Cerebellar nuclear complex (tissue), 1 donor: ENCODE data around the gene PQBP1.
A peak's percentile ranks its signal among the peaks of the same experiment; 100 is the strongest.
"Not testable (repeated sequence)": the region's sequence is repeated elsewhere in the genome, so short reads cannot be mapped to it uniquely, and the experiment has no call there.

Experiments
- DNase-seq, 2 experiments: peaks; one replicate each; lab custom pipeline; 2025; lab: John Stamatoyannopoulos, UW

The PQBP1 gene, protein sequence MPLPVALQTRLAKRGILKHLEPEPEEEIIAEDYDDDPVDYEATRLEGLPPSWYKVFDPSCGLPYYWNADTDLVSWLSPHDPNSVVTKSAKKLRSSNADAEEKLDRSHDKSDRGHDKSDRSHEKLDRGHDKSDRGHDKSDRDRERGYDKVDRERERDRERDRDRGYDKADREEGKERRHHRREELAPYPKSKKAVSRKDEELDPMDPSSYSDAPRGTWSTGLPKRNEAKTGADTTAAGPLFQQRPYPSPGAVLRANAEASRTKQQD

DNA sequence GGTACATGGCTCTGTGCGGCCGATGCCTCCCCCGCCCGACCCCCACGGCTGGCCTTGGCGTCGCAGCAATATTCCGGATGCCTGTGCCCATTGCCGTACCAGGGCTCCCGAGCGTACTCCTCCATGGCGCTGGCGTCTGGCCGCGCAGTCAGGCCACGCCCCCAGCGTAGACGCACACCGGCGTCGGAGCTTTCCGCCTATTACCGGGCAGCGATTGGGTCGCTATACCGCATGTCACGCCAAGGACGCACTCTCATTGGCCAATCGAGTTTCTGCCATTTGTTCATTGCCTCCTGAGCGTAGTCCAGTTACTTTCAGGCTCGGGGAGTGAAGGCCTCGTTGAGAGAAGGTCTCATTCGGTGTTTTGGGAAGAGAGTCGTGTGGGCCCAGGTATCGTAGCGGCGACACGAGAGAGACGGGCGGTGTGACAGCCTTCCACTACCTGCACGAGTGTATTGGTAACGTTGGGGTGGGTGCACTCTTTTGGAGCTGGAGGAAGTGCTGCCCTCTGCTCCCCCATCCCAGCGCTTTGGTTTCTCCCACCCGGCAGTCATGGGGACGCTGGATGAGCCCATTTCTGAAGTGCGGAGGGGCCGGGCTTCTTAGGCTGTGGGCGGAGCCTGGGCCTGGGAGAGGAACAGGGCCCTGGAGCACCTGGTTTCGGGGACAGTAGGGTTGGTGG is at the start of gene PQBP1, which contains the start of gene TIMM17B:
TSS of gene PQBP1 (plus strand) at position 306 of the 682 bp plus-strand sequence. CDS start 580 bp downstream, outside the sequence.
TSS of gene TIMM17B (minus strand) at position 144 of the 682 bp plus-strand sequence. CDS start at position 125, 19 bp downstream.
- peak; percentile 42 to 71 for DNase-seq

DNA sequence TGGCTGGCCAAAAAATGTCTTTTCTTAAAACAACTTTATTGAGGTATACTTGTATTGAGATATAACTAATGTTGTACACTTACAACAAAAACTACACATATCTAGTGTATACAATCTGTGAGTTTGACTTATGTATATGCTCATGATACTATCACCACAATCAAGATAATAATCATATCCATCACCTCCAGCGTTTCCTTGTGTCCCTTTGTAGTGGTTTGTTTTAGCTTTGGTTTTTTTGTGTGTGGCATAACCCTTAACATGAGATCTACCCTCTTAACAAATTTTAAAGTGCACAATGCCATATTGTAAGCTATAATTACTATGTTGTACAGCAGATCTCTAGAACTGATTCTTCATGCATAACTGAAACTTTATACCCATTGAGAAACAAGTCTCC is 48.9 kb upstream of the PQBP1 start:
- DNase-seq: no peak

DNA sequence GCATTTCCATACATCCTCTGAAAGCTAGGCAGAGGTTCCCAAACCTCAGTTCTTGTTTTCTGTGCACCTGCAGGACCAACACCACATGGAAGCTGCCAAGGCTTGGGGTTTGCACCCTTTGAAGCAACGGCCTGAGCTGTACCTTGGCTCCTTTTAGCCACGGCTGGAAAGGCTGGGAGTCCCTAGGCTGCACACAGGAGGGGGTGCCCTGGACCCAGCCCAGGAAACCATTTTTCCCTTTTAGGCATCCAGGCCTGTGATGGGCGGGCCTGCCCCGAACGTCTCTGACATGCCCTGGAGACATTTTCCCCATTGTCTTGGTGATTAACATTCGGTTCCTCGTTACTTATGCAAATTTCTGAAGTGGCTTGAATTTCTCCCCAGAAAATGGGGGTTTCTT is 44.9 kb upstream of the PQBP1 start:
- DNase-seq: no peak

- DNase-seq: not testable (repeated sequence)
Measured at GRCh38 chrX:48853494-48853893, 44.2 kb upstream of the PQBP1 start.

DNA sequence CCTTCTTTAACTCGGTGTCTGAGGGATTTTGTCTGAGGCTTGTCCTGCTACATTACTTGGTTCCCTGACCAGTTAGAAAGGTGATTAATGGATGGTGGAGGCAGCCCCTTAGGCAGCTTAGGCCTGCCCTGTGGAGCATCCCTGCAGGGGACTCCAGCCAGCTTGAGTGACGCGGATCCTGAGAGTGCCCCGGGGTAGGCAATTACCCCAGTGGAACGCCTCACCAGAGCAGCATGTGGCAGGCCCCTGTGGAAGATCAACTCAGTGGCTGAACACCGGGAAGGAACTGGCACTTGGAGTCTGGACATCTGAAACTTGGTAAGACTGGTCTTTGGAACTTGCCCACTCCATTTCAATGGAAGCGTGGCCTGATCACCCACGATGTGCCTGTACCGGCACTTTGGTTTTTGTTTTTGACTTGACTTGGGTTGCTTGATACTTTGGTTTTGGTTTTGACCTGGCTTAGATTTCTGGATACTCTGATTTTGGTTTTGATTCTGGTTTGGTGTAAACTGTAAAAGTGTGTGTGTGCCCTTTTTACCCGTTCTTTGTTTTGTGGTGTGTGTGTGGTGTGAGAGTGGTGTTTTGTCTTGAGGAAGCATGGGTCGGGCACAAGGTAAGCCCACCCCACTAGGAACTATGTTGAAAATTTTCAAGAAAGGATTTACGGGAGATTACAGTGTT is 43.5 kb upstream of the PQBP1 start:
- not testable (repeated sequence) for DNase-seq

- DNase-seq: no peak
Measured at GRCh38 chrX:48854898-48855297, 42.8 kb upstream of the PQBP1 start.

GRCh38 chrX:48864210-48864609 is 33.5 kb upstream of the PQBP1 start:
- no peak for DNase-seq

GRCh38 chrX:48872017-48872416 is 25.7 kb upstream of the PQBP1 start:
- DNase-seq: not testable (repeated sequence)

DNA sequence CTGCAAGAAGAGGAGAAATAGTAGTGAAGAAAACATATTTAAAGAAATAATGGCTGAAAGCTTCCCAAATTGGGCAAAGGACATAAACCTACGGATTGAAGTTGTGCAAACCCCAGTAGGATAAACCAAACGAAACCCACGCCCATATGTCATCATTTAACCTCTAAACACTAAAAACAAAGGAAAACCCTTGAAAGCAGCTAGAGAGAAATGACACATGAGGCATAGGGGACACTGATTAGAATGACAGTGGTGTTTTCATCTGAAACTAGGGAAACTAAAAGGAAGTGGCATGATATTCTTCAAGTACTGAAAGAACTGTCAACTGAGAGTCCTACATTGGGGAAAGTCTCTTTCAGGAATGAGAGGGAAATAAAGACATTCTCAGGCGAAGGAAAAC is 20.8 kb upstream of the PQBP1 start:
- not testable (repeated sequence) for DNase-seq

- DNase-seq: no peak
Measured at GRCh38 chrX:48883729-48884128, 14.0 kb upstream of the PQBP1 start.

DNA sequence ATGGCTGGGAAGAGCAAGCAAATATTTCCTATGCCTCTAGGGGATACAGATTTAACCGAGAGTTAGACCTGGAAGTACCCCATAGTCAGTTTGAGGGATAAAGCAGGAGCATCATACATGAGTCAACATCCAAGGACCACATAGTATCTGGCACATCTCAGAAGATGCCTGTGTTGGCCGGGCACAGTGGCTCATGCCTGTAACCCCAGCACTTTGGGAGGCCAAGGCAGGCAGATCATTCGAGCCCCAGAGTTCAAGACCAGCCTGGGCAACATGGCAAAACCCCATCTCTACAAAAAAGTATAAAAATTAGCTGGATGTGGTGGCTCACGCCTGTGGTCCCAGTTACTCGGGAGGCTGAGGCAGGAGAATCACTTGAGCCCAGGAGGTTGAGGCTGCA is 11.1 kb upstream of the PQBP1 start:
- DNase-seq: not testable (repeated sequence)

GRCh38 chrX:48890296-48890925 is 7.3 kb upstream of the PQBP1 start:
- no peak for DNase-seq

GRCh38 chrX:48890934-48891401 is 6.8 kb upstream of the PQBP1 start:
- no peak for DNase-seq

DNA sequence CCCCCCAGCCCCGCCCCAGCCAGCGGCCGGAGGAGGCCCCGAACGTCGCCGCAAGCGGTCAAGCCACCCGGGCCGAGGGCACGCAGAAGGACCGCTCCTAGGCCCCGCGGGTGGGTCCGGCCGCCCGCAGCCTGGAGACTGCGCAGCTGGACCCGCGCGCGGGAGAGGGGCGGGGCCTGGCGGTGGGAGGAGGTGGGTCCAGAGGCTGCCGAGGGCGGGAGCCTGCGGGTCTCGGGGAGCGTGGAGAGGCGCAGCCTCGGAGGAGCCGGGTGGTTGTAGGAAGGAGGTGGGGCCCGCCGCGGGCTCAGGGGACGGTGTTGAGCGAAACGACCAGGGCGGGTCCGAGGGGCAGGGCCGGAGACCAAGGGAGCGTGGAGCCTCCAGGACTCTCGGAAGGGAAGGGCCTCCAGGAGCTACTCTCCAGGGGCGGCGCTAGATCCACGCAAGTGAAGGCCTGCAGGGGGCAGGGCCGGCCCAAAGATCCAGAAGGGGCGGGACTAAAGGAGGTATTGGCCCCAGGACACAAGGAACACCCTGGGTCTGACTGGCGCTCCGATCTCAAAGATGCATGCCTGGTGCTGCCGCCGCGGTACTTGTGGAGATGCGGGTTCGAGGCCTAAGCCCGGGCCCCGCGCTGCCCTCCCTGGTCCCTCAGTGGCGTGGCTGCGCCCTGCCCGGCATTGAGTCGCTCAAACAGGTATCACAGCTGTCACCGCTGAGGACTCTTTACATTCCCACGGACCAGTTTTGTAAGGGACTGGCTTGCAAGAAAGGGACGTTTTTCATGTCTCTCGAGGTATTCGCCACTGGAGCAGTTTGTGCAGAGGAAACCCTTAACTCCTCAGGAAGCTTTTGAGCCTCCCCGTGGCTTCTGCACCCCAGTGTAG is 6.1 kb upstream of the PQBP1 start:
- DNase-seq: peak in 1 of 2 experiments; percentile 73

DNA sequence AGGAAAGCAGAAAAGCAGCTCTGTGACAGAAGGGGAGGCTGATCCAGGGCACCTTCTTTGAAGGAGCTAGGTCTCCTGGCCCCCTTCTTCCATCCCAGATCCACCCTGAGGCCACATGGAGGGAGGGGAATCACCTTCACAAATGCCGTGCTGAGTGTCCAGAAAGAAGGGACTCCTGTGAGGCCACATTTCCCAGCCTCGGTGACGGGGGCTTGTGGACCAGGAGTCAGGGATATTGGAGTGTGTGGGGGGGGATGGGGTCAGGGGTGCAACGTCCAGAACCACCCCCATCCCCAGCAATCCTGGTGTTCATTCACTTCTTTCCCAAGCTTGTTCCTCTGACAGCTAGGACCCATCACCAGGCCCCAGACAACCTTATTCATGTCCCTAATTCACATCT is 4.8 kb upstream of the PQBP1 start:
- no peak for DNase-seq

DNA sequence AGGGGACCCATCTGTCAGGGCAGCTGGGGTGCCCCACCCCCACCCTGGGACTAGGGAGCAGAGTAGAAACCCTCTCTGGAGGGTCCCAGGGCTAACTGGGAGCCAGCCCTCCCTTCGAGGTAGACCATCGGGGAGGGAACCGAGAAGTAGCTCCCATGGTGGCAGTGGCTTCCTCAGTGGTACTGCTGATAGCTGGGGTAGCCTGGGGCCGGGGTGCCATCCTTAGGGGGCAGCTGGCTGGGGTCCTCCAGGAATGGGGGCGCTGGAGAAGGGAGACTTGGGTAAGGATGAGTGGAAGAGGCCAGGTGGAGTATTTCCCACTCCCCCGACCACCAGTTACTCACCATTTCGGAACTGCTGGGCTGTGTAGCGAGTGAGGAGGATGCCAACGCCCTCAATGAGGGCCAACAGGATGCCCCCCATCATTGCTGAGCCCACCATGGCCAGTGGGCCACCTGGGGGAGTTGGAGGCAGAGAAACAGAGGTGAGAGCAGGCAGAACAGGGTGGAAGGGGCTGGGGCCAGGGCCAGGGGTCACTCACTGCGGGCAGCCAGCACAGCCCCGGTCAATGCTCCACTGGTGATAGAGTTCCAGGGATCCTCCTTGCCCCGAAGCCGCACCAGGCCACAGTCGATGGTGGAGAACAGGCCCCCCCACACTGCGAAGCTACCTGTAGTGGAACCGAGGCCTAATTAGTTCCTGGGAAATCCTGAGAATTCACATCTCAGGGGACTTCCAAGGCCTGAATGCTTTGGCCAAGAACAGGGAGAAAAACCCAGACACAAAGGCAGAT is 4.0 kb upstream of the PQBP1 start:
- DNase-seq: no peak

GRCh38 chrX:48894891-48895290 is 2.8 kb upstream of the PQBP1 start:
- no peak for DNase-seq

DNA sequence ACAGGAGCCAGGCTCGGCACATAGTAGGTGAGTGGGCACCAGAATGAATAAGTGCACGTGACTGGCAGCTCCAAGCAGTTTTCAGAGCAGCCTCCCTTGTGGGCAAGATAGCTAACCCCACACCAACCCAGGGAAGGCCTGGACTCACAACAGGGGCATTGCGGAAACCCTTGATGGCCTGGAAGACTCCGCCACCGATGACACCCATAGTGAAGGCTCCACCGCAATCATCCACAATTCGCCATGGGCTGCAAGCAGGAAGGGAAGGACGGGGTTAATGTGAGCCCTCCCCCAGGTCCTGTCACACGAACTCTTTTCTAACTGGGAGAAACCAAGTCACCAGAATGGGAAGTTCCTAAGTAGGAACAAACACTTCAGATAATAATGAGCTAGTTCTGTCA is 1.1 kb upstream of the PQBP1 start:
- no peak for DNase-seq

GRCh38 chrX:48897157-48897624 is 539 bp upstream of the PQBP1 start:
- DNase-seq: peak in 1 of 2 experiments; percentile 10

DNA sequence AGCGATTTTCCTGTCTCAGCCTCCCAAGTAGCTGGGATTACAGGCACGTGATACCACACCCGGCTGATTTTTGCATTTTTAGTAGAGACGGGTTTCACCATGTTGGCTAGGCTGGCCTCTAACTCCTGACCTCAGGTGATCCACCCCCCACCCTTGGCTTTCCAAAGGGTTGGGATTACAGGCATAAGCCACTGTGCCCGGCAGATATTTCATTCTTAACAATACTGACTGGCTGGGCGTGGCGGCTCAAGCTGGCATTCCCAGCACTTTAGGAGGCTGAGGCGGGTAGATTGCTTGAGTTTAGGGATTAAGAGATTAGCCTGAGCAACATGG is 1.3 kb downstream of the PQBP1 start:
- no peak for DNase-seq
